ENCODE measurements around the gene MAML3.

MAML3 gene

GRCh38 chr4:140153718-140154571, at the start of gene MAML3:
MAML3 (minus strand) TSS chr4:140154184; CDS start chr4:140153327, 857 bp downstream.
- DNase-seq (ENCODE audit: low read depth in 3 of 3) = peak; percentile 58 to 79 (median 62)

DNA sequence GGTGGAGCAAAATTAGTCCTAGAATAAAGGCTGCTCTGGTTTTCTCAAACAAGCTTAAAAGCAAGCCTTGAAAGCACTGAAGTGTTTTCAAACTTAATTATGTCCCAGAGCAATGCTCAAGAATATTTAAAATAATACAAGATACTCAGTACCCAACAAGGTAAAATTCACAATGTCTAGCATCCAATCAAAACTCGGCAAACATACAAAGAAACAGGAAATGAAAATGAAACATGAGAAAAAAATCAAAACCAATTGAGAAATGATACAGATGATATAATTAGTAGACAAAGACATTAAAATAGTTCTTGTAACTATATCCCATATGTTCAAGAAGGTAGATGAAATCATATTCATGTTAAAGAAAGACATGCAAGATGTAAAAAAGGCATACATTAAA, 45.0 kb upstream of the MAML3 start:
- no peak for DNase-seq (ENCODE audit: low read depth in 3 of 3)

DNA sequence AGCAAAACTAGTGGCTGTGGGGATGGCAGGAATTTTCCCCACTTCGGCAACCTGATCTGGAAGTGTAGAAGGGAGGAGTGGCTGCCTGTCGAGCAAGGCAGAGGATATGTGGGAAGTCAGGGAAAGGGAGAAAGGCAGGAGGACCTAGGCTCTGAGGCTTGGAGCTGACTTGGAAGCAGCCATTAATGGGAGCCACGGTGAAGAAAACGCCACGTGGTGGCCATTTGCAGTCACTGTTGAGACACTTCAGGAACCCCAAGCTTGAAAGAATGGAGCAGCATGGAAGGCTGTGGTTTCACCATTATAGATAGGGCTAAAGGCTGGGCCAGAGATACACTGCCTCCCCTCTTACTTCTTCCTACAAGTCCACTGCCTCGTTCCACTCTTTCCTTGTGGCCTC, 41.8 kb upstream of the MAML3 start:
- no peak for DNase-seq (ENCODE audit: low read depth in 3 of 3)

- no peak for DNase-seq (ENCODE audit: low read depth in 3 of 3)
These were observed 35.8 kb upstream of the MAML3 start for GRCh38 chr4:140189805-140190204.

DNA sequence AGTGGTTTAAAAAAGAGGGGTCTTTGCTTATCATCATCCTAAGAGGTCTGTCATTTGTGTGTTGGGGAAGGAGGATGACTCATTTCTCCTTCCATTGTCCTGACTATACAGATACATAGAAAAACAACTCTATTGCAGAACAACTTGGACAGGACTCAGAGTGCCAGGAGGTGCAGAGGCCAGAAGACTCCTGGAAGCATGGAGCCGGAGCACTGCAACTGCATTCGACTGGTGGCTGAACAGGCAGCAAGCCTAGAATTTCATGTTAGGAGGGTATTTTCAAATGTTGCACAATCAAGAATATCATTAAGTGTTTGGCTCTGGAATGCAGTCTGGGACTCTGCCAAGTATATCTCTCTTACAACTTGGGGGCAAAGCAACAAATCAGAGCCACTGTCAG, 35.0 kb upstream of the MAML3 start:
- DNase-seq (ENCODE audit: low read depth in 3 of 3) = no peak

DNA sequence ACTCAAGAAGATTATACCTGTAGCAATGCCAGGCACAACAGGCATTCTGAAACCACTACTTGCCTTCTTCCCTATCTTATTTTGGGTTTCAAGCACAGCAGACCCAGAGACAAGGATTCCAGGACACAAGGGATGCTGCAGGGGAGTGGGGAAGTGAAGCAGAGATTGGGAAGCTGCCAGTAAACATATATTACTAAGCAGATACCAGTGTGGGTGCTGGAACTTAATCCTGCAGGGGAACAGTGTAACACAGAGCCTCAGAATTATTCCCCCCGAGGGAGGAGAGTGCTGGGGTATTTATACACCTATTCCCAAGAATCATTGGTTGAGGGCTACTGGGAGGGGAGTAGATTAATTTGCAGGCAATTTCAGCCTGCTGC, 33.3 kb upstream of the MAML3 start:
- no peak for DNase-seq (ENCODE audit: low read depth in 3 of 3)

DNA sequence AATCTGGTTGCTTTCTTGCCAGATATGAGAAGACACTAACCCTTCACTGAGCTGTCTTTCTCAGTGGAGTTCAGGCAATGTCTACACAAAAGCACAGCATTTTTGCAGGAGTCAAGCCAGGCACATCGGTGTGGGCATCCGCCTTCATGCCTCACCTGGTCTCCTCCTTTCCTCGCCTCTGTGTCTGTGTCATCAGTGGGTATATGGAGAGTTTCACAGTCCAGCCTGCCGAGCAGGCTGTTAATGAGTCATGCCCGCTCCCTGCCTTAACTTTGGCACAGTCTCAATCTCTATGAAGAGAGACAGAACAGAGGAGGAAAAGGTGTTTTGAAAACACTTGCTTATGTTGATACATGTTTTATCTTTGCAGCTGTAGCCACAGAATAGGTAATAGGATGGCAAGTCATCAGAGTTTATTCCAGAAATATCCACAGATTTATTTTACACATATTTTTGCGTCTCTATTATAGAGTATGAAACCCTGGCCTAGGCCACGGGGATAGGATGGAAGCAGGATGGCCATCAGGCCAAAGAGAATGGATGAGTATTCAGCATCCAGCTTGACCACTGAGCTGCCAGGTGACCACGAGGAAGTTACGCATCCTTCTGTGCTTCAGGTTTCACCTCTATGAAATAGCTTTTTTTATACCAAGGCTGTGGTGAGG, 32.8 kb upstream of the MAML3 start:
- no peak for DNase-seq (ENCODE audit: low read depth in 3 of 3)

DNA sequence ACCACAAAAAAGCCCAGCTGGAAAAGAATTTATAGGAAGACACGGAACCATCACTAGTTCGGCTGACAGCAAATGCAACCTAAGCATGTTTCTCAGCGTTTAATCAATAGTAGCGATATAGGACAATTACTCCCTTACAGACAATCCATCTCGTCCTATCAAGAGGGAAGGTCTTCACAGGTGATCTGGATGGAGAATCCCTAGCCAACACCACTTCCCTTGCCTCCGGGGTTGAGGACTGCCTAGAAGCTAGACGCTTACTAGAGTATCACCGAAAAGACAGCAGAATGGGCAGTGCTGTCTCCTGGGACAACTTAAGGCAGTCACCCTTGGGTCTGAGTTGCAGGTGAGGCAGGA, 32.1 kb upstream of the MAML3 start:
- no peak for DNase-seq (ENCODE audit: low read depth in 3 of 3)

GRCh38 chr4:140185412-140186081, 31.6 kb upstream of the MAML3 start:
- DNase-seq (ENCODE audit: low read depth in 3 of 3) = no peak

- no peak for DNase-seq (ENCODE audit: low read depth in 3 of 3)
These were observed 29.3 kb upstream of the MAML3 start for GRCh38 chr4:140183270-140183669.

- no peak for DNase-seq (ENCODE audit: low read depth in 3 of 3)
These were observed 26.6 kb upstream of the MAML3 start for GRCh38 chr4:140180577-140180976.

DNA sequence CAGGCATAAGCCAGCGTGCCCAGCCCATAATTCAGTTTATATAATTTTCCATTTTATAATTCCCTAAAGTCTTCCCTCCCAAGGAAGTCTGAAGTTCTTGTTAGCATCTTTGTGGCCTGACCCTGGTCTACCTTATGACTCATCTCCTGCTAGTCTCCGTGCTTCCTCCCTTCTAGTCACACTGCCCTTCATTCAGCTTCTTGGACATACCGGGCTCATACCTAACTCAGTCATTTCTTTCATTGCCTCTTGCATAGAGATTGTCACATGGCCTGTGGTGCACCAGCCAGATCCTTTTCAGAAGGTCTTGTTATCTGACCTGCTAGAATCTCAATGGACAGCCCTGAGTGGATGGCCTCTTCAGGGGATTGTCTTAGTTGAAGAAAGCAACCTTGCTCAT, 22.8 kb upstream of the MAML3 start:
- DNase-seq (ENCODE audit: low read depth in 3 of 3) = no peak

- DNase-seq (ENCODE audit: low read depth in 3 of 3) = no peak
These were observed 20.6 kb upstream of the MAML3 start for GRCh38 chr4:140174543-140174942.

DNA sequence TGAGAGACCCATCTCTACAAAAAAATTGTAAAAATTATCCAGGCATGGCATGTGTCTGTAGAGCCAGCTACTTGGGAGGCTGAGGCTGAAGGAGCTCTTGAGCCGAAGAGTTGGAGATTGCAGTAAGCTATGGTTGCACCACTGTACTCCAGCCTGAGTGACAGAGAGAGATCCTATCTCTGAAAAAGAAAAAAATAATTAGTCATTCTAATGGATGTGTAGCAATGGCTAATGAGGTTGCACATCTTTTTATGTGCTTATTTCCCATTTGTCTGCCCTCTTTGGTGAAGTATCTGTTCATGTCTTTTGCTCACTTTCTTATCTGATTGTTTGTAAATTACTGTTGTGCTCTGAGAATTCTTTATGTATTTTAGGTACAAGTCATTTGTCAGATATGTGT, 19.0 kb upstream of the MAML3 start:
- no peak for DNase-seq (ENCODE audit: low read depth in 3 of 3)

GRCh38 chr4:140170299-140170698, 16.3 kb upstream of the MAML3 start:
- no peak for DNase-seq (ENCODE audit: low read depth in 3 of 3)

GRCh38 chr4:140168936-140169335, 15.0 kb upstream of the MAML3 start:
- no peak for DNase-seq (ENCODE audit: low read depth in 3 of 3)

DNA sequence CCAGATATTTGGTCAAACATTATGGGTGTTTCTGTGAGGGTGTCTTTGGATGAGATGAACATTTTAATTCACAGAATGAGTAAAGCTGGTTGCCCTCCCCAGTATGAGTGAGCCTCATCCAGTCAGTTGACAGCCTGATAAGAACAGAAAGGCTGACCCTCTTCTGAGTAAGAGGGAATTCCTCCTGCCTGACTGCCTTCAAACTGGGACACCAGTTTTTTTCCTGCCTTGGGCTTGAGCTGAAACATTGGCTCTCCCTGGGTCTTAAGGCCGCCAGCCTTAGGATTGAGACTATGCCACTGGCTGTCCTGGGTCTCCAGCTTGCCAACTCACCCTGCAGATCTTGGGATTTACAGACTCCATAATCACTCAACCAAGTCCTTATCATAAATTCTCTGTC, 14.5 kb upstream of the MAML3 start:
- DNase-seq (ENCODE audit: low read depth in 3 of 3) = no peak

DNA sequence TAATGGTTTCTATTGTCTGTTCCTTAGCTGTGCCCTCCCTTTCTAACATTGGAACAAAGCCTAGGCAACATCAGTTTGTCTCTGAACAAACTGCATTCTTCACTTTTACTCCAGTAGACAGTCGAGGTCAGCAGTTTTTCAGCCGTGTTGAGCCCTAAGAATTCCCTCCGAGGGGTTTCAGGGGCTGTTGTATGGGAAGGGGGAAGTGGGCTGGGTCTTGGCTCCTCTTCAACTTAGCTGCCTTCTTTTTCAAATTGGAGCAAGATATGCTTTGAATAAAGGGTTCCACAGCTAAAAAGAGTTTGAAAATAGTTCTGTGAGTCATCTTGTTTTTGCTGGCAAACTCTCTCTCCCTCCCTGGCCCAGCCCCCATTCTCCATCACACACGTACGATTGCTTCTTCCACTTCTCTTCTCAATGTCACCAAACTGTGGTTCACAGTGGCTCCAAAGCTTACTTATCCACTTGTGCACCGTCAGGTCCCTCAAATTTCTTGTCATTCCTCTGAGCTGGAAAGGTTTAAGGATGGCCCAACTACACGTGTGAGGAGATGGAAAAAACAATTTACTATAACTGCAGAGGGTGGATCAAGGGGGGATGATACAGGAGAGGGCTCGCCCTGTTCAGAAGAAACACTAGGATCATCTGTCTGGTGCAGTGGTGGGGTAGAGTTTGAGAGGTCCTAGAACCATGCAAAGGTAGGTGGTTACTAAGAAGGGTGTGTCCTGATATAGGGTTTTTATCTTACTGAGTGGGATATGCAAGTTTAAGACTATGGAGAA, 9.2 kb upstream of the MAML3 start:
- no peak for DNase-seq (ENCODE audit: low read depth in 3 of 3)

- DNase-seq (ENCODE audit: low read depth in 3 of 3) = no peak
These were observed 8.6 kb upstream of the MAML3 start for GRCh38 chr4:140162596-140162995.

GRCh38 chr4:140158365-140159030, 4.5 kb upstream of the MAML3 start:
- DNase-seq (ENCODE audit: low read depth in 3 of 3) = no peak

GRCh38 chr4:140157341-140157740, 3.4 kb upstream of the MAML3 start:
- DNase-seq (ENCODE audit: low read depth in 3 of 3) = no peak
